HG02798 (cell line): Measurements from ENCODE around the gene HSPA4L.

Experiments
- ATAC-seq: cut with Tn5 transposase; IDR thresholded peaks from one replicate; pipeline ENCODE4 v1.9.1; 2021; ENCODE audit warnings: mild to moderate bottlenecking; ENCODE audit not compliant: unreplicated experiment, poor library complexity

Gene HSPA4L

DNA sequence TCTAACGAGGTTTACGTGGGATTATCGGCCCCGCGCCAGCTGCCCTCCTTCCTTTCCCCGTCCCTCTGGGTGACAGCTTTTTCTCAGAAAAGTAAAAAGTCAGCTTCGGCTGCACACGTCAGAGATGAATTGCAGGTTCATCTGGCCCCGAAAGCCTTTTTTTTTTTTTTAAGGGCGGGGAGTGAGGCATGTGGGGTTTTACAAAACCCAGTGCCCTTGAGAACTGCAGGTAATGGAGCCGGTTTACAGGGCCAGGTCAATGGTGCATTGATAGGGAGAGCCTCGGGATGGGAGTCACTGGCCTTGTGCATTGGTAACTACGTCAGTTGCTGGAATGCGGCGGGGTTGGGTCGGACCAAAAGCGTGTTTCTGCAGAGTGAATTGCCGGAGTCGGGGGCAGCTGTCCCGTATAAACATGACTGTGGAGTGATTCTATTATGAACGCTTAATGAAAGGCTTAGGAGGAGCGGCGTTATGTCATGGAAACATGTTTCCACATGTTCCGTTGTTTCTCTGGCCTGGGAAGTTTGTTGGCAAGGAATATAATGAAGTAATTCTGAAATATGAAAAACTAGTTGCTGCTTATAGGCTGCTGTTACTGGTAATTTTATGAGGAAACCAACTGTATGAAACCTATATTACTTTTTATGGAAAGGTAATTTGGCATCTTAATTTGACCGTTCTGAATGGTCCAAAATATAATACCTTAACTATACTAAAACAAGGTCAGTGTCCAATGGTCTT lies 1.1 kb downstream of the HSPA4L start:
- peak; percentile 17 for ATAC-seq

DNA sequence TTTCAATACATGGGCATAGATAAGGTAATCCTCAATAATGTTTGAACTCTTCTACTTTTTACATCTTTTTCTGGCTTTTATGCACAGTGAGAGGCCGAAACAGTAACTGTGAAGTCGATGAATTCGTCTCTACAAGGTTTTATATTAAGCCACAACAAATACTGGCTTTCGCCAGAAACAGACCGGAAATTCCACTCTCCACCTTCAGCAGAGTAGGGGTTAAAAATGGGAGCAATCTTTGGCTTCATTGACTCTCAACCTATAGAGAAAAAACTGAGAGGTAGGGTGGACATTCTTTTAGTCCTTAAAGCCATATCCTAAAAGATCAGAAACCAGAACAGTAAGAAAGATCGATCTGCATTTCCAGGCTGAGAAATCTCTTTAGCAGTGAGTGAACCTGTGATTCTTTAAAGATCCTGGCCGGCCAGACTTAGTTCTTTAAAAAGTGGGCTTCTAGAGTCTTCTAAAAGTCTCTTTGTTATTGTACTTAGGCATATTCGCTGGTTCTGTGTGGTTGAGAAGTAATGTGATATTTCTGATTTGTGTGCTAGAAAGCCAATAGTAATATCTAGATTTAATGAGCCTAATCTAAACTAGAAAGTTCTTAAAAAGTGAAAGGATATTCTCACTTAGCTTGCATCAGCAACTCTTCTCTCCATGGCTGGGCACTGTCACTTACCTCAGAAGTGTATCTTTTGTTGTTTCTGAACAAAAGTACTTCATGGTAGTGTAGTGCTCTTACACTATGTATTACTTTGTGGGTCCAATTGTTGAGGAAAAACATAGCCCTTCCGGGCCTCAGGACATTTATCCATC lies 2.0 kb downstream of the HSPA4L start:
- ATAC-seq, result no peak

DNA sequence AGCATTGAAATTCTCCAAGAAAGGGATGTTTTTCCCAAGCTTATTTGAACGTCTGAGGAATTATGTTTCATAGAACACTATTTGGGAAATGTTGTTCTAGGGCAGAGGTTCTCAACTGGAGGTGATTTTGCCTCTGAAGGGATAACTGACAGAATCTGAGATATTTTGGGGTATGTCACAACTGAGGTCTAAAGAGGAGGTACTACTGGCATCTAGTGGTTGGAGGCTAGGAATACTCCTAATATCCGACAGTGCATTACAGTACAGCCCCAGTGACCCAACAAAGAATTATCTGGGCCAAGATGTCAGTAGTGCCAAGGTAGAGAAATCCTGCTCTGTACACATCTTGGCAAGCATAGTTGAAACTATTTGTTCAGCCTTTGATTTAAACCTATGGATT lies 6.4 kb downstream of the HSPA4L start:
- ATAC-seq, result peak; percentile 79

DNA sequence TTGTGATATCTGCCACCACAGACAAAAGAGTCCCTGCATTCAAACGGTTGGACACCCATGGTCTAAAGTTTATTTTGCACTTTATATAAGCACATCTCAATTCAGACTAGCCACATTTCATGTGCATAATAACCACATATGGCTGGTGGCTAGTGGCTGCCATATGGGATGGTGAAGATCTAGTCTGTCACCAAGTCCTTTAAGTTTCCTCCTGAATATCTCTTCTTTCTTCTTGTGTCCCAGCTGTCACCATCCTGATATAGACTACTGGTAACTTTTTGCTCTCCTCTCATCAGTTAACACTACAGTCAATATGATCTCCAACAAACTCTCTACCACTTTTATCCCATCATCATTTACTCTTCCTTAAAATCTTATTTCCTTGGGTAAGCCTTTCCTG lies 9.3 kb downstream of the HSPA4L start:
- no peak for ATAC-seq

DNA sequence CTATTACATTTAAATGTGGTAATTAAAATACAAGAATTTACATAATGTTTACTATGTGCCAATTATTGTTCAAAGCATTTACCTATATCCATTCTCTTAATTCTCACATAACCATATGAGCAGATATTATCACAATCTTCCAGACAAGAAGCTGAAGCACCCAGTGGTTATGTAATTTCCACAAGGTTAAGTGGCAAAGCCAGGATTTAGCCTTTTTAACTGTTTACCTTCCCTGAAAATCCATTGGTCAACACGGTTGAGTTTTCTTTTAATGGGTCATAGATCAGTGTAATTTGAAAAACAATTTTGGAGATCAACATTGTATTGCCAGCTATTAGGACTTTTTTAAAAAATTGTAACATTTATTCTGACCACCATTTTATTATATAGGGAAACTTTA lies 11.4 kb downstream of the HSPA4L start:
- no peak for ATAC-seq

DNA sequence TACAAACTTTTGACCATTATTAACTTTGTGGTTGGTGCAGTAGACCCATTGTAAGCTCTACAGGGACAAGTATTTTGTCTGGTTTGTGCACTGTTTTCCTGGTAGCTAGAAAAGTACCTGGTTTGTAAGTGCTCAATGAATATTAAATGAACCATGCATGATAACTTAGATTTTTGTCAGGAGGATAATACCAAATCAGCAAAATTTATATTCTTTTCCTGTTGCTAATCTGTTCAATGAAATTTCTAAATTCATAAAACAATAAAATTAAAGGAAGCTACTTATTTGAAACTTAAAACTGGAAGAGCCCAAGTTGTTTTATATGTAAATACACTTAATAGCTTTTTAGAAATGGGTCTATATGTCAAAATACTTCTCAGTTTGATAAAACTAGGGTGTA lies 17.6 kb downstream of the HSPA4L start:
- ATAC-seq, result no peak

DNA sequence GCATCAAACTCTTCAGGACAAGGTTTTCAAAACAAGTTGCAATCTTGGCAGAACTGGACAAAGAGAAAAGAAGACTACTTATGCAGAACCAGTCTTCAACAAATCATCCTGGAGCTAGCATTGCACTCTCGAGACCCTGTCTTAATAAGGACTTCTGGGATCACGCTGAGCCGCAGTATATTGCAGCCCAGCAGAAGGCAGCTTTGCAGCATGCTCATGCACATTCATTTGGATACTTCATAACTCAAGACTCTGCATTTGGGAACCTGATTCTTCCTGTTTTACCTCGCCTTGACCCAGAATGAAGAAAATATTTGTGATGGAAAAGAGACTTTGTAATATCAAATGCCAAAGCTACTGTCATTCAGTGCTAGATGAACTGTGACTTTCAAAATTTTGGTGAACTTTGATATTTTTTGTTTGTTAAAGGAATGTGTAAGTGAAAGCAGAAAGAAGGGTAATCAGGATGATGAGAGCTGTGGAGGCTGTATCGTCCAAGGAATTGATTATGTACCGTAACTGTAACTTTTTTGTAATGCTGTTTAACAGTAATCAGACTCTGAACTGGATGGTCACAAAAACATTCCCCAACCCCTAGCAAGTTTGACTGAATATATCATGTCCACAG lies 27.2 kb downstream of the HSPA4L start:
- ATAC-seq, result no peak

DNA sequence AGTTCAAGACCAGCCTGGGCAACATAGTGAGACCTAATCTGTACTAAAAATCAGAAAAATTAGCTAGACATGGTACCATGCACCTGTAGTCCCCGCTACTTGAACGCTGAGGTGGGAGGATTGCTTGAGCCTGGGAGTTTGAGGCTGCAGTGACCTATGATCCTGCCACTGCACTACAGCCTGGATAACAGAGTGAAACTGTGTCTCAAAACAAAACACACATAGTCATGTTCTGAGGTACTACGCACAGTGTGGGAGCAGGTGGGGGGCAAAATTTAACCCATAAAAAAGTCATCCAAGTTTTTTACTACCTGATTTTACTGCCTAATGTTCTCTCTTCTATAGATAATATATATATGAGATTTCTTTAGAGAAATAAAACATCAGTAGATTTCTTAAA lies 28.4 kb downstream of the HSPA4L start:
- ATAC-seq, result no peak

DNA sequence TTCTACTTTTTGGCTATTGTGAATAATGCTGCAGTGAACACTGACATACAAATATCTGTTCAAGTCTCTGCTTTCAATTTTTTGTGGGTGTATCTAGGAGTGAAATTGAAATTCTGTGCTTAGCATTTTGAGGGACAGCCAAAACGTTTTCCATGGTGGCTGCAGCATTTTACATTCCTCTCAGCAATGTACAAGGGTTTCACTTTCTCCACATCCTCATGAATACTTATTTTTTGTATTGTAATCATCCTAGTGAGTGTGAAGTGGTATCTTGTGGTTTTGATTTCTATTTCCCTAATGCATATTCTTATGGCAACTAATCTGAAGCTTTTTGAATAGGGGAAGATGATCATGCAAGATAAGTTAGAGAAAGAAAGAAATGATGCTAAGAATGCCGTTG lies 40.3 kb downstream of the HSPA4L start:
- no peak for ATAC-seq

DNA sequence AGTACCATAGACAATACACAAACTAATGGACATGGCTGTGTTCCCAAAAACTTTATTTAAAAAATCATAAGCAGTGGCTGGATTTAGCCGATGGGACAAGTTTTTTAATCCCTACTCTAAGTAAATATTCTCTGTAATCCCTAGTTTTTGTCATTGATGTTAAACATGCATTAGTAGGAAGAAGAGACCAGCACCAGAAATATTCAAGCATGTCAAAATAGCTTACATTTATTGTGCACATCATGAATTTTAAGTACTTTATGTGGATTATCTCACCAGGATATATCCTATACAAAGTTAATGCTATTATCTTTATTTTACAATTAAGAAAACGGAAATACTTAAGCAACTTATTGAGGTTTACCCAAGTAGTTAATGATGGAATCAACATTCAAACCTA lies 46.0 kb downstream of the HSPA4L start:
- no peak for ATAC-seq

DNA sequence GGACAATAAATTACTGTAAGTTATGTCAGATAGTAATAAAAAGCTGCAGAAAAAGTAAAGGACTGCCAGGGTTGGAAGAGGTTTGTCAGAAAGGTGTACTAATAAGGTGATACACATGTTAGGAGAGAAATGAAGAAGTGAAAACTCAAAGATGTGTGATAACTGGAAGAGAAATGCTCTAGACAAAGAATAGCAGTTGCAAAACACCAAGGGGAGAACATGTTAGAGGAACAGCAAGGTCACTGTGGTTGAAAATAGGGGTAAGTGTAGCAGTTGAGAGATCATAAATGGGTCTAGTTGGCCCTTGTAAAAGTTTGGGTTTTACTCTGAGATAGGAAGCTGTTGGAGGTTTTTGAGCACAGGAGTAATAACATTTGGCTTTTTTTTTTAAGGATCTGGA lies 46.9 kb downstream of the HSPA4L start:
- ATAC-seq, result peak; percentile 85

DNA sequence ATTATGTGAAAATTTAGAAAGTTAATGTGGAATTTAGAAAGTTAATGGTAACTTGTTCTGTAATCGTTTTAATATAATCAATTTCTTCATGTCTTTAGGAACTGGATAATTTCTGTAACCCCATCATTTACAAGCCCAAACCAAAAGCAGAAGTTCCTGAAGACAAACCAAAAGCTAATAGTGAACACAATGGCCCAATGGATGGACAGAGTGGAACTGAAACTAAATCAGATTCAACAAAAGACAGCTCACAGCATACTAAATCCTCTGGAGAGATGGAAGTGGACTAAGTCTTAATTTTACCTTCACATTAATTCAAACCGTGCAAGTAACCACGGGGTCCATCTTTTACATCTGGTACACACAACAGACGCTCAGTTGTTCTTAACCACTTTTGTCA lies 50.5 kb downstream of the HSPA4L start:
- peak; percentile 64 for ATAC-seq

DNA sequence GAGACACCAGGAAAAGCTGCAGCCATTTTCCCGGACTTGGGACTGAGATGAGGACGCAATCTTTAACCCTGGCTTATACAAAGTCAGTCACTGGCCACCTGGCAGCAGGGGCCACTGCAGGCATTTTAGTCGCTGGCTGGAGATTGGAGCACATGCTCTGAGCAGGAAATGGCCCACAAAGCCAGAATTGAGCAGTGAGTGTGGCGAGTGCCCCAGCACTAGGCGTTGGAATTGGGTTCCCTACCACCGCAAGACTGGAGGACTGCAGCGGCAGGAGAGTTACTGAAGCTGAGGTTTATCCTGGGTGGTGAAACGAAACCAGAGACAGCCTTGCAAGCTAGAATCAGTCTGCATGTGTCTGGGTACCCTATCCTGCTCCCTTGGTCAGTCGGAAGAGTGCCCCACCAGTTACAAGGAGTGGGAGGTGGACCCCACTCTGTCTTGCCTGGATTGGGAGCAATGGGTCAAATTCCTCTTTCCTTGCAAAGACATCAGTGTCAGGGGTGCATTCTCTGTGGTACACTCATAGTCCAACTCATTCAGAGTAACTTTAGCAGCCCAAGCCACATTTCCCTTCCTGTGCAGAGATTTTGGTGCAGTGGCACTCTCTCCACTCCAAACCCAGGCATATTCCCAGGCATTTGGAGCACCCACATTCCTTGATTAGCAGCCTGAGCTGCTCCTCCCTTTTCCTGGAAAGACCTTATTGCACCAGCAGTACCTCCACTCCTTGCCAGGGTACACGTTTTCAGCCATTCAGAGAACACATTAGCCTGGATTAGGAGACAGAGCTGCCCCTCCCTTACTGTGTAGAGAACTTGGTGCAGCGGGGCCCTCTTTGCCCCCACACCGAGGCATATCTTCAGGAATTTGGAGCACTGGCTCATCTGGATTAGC lies 61.8 kb downstream of the HSPA4L start:
- no peak for ATAC-seq

DNA sequence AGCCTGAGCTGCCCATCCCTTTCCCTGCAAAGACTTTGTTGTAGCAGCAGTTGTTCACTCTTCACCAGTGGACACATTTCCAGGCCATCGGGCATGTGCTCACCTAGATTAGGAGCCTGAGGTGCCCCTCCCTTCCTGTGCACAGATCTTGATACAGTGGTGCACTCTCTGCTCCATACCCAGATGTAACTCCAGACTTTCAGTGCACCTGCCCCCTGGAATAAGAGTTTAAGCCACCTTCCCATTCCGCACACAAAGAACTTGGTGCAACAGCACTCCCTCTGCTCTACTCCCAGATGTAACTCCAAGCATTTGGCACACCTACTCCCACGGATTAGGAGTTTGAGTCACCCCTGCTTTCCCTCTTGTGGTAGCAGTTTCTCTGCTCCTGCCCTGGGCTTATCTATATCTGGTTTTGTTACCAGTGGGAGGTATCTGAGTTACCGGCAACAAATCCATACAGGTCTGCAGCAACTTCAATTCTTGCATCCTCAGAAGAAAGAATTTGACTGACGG lies 62.5 kb downstream of the HSPA4L start:
- ATAC-seq, result no peak

DNA sequence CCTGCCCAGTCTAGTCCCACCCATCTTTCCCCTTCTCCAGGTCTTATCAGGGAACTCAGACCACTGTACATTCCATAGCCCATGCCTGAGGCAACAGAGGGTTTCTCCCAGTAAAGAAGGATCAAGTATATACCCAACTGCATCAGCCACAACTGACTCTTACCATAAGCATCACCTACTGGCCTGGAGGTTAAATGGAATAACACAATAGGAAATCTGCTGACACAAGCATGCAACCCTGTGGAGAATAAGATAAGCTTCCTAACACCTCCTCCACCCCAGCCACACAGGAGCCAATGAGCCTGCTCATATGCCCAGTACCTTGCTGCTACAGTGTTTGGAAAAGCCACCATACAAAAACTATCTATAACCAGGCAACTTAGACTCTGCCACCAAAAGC lies 63.9 kb downstream of the HSPA4L start:
- no peak for ATAC-seq

DNA sequence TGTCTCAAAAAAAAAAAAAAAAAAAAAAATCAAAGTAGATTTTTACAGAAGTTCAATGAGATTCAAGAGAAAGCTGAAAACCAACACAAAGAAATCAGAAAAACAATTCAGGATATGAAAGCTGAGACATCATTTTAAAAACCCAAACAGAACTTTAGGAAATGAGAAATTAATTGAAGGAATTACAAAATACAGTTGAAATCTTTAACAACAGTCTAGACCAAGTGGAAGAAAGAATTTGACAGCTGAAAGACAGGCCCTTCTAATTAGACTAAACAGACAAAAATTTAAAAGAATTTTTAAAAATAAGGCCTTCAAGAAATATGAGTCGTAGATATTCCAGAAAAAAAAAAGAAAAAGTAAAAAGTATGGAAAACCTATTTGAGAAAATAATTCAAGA lies 64.6 kb downstream of the HSPA4L start:
- ATAC-seq, result no peak

DNA sequence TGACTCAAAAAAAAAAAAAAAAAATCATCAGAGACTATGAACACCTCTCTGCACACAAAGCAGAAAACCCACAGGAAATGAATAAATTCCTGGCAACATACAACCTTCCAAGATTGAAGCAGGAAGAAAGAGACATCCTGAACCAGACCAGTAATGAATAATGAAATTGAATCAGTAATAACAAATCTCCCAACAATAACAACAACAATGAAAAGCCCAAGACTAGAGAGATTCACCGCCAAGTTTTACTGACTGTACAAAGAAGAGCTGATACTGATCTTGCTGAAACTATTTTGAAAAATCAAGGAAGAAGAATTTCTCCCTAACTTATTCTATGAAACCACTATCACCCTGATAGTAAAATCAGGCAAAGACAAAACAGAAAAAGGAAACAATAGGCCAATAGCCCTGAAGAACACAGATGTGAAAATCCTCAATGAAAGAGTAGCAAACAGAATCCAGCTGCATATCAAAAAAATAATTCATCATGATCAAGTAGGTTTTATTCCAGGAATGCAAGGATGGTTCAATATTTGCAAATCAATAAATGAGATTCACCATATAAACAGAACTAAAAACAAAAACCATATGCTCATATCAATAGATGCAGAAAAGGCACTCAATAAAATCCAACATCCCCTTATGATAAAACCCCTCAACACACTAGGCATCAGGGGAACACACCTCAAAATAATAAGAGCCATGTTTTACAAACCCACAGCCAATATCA lies 67.5 kb downstream of the HSPA4L start:
- ATAC-seq, result no peak

DNA sequence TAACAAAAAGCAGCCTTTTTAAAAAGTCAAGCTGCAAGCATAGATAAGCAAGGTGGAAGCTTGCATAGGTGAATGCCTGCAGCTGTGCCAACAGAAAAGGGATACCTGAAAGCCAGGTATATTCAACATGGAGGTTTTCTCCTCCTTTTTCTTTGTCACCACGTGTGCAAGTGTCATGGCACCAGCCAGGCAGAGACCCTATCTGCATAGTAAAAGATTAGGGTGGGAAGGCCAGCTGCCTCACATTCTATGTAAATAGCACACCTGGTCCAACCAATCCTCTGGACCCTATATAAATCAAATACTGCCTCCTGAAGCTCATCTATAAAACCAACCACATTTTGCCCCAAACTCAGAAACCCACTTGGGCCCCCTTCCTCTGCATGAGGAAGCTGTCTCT lies 70.5 kb downstream of the HSPA4L start:
- ATAC-seq, result no peak

DNA sequence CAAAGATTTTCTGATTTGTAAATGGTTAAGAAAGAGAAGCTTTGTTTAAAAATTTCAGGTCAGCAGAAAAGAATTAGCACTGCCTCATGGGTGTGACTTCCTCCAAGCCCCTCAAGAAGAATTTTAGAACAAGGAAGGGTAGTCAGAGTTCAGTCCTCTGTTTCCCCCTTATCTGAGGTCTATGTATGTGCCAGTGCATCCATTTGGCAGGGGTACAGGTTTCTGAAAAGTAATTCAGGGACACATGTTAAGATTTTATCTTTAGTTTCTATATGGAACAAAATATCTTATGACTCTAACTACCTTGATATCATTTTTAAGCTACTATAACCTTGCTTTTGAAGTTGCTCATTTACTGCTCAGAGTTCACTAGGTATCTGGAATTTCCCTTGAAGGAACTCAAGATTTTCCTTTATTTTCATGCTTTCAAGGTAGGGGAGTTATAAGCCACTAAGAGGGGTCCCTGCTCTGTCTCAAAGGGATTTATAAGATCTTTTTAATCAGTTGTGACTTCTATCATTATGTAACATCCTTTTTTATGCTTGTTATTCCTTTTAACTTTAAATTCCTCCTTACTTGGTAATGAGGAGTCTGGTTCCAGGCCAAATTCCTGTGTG lies 74.2 kb downstream of the HSPA4L start:
- ATAC-seq, result peak; percentile 24
